HG03025 (cell line): Measurements from ENCODE around the gene PLCZ1.
"Not testable (repeated sequence)": the region's sequence is repeated elsewhere in the genome, so short reads cannot be mapped to it uniquely, and the experiment has no call there.

Experiments used
- ATAC-seq: cut with Tn5 transposase; IDR thresholded peaks from one replicate; pipeline ENCODE4 v1.9.1; 2021; ENCODE audit warnings: mild to moderate bottlenecking, moderate library complexity; ENCODE audit not compliant: unreplicated experiment, low FRiP score

PLCZ1 gene, protein sequence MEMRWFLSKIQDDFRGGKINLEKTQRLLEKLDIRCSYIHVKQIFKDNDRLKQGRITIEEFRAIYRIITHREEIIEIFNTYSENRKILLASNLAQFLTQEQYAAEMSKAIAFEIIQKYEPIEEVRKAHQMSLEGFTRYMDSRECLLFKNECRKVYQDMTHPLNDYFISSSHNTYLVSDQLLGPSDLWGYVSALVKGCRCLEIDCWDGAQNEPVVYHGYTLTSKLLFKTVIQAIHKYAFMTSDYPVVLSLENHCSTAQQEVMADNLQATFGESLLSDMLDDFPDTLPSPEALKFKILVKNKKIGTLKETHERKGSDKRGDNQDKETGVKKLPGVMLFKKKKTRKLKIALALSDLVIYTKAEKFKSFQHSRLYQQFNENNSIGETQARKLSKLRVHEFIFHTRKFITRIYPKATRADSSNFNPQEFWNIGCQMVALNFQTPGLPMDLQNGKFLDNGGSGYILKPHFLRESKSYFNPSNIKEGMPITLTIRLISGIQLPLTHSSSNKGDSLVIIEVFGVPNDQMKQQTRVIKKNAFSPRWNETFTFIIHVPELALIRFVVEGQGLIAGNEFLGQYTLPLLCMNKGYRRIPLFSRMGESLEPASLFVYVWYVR

DNA sequence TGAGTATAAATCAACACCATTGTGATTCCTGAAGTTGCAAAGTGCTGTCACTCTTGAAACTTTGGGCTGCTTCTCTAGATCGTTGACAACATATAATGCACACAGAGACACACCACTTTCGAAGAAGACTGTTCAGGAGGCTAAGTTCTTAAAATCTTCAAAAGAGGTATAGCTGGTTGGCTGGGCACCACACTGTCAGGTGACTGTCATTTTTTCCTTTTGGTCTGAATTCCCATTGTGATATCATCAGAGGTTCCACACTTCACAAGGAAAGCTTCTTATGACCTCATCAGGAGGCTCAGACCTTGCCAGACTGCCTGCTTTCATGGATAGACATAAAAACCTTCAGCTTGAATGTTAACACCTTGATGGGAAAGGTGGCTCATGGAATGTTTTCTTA is at the start of gene PLCZ1, which contains the start of gene CAPZA3:
TSS of gene PLCZ1 (minus strand) at position 194 of the 400 bp plus-strand sequence. CDS start 641 bp downstream, outside the sequence.
TSS of gene CAPZA3 (plus strand) at position 301 of the 400 bp plus-strand sequence. CDS start 150 bp downstream, outside the sequence.
- no peak for ATAC-seq

DNA sequence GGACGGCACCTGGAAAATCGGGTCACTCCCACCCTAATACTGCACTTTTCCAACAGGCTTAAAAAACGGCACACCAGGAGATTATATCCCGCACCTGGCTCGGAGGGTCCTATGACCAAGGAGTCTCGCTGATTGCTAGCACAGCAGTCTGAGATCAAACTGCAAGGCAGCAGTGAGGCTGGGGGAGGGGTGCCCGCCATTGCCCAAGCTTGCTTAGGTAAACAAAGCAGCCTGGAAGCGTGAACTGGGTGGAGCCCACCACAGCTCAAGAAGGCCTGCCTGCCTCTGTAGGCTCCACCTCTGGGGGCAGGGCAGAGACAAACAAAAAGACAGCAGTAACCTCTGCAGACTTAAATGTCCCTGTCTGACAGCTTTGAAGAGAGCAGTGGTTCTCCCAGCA is 47.7 kb upstream of the PLCZ1 start:
- not testable (repeated sequence) for ATAC-seq

DNA sequence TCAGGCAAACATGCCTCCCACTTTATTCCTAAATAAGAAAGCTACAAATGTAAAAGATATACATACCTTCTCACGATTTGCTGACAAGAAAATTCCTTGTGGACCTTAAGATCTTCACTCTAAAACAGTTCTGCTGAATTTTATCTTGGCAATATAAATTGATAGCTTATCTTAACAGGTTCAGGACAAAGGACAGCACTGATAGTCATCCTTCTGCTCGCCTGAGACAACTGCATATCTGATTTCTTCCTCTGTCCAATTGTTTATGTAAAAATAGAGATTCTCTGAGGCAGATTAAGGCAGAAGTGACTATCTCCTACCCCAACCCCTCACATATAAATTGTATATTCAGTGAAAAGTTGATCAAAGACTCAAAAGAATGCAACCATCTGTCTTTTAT is 45.0 kb upstream of the PLCZ1 start:
- no peak for ATAC-seq

DNA sequence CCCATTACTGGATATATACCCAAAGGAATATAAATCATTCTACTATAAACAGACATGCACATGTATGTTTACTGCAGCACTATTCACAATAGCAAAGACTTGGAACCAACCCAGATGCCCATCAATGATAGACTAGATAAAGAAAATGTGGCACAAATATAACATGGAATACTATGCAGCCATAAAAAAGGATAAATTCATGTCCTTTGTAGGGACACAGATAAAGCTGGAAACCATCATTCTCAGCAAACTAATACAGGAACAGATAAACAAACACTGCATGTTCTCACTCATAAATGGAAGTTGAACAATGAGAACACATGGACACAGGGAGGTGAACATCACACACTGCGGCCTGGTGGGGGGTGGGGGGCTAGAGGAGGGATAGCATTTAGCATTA is 28.7 kb upstream of the PLCZ1 start:
- not testable (repeated sequence) for ATAC-seq

DNA sequence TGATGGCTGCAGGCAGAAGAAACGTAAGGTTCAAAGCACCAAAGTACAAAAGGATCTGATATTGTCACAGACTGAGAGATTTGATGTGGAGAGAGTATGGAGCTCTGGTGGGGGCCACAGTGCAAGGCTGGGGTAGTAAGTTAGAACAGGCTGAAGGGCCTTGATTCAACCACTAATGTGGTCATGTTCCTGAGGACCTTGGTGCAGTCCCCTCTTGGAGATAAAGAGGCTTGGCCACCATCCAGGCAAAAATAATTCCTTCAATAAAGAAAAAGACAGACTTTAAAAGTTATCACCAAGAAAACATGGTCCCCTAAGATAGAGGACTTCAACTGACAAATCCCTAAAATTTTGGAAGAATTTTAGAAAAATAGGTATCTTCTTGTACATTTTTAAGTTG is 17.5 kb upstream of the PLCZ1 start:
- ATAC-seq = no peak

DNA sequence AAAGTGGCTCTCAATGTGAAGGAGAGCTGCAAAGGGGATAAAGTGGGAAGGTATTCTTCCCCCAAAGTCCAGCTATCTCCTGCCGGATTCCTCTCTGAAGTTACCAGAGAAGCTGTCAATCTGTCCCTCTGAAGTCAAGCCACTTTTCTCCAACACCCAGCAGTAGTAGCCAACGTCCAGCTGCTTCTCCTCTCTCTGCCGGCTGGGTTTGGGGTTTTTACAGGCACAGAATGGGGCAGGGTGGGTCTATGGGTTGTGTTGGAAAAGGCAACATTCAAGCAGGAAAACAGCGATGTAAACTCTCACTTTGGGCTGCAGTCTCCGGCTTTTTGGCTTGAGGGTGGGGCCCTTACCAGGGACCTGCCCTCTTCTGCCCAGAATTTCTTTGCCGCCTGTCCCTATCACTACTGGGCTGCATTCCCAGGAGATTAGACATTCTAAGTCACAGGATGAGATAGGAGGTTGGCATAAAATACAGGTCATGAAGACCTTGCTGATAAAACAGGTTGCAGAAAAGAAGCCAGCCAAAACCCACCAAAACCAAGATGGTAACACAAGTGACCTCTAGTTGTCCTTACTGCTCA is 16.4 kb upstream of the PLCZ1 start:
- no peak for ATAC-seq

DNA sequence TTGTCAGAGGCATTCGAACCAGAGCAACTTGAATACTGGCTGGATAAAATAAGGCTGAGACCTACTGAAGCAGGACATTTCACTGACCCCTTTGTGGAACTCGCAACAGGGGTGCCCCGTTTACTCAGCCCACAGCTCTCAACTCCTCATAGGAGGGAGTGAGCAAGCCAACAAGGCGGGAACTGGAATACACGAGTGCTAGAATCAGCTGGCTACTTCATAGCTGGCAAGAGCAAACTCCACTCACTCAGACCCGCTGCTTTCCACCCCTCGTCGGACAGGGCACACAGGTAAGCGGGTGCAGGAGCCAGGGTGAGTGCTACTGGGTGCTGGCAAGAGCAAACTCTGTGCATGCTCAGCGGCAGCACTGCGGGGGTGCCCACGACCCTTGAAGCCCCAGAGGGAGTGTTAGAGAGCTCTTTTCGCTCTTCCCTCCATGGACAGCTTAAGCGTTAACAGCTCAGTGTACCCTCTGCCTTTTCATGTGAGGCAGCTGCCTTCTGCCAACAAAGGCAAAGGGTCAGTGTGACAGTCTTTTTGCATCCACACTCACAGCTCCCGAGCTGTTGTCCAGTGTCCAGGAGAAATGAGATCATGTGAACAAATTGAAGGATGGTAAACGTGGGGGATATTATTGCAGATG is 15.8 kb upstream of the PLCZ1 start:
- ATAC-seq = no peak

DNA sequence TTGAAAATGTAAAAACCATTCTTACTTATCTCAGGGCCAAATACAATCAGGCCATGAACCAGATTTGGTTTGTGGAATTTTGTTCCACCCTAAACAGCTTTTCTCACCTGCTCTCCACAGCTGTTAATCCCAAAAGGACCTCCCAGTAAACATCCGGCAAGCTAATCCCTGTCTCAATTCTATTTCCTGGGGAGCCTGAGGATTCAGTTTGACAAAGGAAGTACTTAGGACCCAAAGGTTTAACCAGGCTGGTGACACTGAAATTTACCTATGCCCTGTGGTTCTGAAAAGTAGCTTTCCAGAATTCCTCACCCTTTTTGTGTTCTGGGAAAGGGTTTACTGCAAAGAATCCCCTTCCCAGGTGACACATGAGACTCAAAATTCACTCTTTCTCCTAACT is 15.1 kb upstream of the PLCZ1 start:
- ATAC-seq = no peak

DNA sequence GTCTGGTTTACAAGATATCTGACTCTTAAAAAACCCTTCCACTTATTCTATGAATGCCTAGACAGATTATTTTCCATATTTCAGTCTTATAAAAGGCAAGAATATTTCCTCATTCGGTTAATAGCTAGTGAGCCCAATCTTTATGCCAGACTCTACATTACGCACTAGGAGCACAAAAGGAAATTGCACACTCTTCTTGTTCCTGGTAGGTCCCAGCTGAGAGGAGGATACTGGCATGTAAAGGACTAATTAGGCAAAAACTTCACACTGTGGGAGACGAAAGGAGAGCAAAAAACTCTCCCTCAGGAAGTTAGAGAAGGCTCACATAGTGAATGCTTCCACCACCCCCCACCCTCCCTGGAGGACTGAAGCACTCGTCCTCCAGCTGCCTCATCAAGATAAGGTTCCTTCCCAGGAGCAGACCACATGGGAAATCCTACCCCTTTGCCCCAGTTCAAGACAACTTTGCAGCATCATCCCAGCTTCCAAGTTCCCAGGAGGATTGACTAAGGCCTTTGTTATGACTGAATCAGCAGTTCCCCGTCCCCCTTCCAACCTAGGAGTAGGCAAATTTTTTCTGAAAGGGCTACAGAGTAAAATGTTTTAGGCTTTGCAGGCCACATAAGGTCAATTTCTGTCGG is 14.6 kb upstream of the PLCZ1 start:
- ATAC-seq = no peak

DNA sequence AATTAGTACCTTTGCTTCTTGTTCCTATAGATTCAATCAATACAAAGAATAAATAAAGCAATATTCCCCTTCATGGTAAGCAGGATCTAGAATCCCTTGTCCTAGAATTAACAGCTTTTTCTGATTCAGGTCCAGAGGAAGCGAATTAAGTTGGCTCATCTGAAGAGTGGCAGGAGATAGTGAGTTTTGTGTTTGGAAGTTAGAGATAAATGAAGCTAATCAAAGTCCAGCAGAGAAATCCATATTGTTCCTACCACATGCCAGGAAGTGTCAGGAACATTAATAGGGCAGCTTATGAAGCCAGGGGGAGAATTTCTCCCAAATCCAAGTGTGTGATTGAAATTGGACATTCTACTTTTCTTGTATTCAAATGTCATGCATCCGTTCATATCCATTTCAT is 14.1 kb upstream of the PLCZ1 start:
- no peak for ATAC-seq

DNA sequence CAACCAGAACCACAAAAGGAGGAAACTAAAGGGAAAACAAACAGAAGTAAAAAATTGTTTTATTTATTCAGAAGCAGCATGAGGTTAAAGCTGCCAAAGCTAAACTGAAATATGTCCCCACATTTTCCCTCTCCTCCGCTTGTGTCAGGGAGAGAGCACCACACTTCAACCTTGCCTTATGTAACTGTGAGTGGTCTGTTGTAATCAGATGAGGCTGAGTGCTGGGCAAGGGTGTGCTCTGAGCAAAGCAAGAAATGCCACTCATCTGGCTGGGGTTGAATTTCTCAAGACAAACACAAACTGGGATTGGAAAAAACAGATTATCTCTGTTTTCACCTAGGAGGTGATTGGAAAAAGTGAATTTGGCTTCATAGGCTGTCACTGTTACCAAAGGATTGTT is 12.3 kb upstream of the PLCZ1 start:
- ATAC-seq = no peak

DNA sequence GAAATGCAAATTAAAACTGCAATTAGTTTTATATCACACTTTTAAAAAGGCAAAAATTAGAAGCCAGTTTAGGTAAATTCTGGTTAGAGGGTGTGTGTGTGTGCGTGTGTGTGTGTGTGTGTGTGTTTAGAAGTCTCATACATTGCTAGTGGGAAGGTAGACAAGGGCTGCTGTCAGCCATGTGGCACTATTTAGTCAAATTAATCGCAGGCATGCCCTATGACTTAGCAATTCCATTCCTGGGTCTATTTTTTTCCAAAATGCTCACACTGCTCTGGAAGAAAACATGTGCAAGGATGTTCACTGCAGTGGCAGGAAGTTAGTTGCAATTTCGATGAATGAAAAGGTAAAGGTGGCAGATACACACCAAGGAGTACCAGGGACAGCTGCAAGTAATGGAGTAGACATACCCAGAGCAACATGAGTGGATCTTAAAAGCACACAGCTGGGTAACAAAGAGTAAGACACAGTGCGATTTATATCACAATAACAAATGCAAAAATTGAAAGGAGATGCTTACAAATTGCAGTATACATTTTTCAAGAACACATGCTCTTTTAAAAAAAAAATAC is 11.7 kb upstream of the PLCZ1 start:
- no peak for ATAC-seq

DNA sequence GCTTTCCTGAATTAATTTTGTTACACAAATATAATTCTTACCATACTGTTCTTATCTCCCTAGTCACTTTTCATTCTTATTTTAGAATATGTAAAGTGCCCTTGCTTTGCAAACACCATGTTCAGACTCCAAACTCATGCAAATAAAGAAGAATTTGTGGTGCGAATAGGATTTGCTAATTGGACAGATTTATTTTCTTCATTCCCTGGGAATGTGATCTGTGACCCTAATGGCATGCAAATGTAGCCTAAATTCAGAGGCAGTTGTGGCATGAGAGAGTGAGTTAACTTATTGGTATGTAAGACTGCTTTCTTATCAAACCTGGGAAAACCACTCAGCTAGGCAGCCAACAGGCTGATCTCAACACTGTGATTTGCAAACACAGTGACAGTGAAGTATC is 10.1 kb upstream of the PLCZ1 start:
- ATAC-seq = no peak

DNA sequence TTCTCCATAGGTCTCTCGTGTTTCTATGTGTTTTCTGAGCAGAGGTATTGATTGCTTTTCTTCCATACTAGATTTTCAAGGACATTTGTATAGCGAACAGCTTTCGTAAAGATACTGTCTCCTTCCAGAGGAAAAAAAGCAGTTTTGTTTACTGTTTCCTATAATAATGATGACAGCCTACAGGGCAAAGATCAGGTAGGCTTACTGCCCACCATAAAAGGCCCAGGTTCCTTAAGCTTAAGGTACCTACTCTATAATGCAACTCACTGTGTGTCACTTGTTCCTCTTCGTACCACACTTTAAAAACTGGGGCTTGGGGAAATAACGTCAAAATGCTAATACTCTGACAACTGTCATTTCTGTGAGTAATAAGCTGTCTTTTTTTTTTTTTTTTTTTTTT is 6.7 kb downstream of the PLCZ1 start:
- ATAC-seq = no peak

DNA sequence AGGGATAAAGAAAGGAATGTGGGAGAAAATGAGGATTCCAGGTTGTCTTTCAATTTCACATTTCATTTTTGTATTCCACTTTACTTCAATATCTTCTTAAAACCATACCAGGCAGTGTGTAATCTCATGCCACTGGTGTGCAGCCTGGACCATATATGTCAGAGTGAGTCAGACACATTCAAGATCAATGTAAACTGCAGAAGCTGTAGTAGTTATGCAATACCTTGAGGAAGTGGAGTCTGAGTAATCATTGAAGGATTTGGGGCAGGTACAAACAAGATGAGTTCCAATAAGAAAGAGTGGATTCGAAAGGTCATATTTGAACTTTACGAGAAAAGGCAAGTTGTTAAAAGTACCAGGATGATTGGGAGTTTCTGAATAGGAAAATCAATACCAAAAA is 14.1 kb downstream of the PLCZ1 start:
- no peak for ATAC-seq

DNA sequence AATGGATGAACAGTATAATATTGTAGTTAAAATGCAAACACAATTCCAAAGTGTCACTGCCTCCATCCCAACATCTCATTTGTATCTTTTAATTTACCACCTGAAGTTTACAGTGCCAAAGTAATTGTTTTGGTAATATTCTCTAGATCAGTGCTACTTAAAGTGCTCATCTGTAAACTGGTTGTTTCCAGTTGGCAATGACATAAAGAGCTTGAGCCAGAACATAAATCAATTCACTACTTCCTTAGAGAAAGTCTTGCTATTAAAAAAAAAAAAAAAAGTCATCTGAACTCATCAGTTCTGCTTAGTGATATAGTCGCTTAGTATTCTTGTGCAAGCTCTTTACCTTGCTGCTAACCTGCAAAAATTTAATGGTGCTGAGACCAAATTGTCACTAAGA is 16.4 kb downstream of the PLCZ1 start:
- no peak for ATAC-seq

DNA sequence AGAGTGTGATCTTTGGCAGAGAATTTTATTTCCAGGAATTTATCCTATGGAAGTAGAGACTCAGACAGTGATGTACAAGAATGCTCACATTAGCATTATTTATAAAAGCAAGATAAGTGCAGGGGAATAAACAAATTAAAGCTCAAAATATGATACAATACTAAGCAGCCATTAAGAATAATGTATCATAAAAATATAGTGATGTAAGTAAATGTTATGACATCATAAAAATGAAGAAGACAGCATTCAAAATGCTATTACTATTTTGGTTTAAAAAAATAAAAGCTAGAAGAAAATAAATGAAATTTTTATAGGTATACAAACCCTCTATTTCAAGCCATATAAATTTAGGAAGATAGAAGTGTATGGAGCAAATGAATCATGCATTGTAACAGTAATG is 17.1 kb downstream of the PLCZ1 start:
- no peak for ATAC-seq

DNA sequence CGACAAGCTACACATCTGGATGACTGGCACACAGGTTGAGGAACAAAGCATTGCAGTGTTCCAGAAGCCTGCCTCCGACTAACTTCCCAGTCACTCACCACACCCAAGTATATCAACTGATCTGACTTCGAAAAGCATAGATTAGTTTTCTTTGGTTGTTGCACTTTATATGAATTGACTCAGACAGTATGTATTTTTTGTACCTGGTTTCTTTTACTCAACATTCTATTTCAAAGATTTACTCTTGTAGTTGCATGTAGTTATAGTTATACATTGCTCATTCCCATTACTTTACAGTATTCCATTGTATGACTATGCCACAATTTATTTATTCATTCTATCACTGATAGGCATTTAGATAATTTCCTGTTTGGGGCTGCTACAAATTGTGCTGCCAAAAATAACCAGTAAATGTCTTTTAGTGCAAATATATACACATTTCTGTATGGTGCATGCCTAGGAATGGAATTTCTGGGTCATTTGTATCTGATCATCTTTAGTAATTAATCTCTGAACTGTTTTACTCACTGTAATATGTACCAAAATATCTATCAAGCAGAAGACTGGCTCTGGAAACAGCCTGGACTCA is 17.8 kb downstream of the PLCZ1 start:
- ATAC-seq = no peak

DNA sequence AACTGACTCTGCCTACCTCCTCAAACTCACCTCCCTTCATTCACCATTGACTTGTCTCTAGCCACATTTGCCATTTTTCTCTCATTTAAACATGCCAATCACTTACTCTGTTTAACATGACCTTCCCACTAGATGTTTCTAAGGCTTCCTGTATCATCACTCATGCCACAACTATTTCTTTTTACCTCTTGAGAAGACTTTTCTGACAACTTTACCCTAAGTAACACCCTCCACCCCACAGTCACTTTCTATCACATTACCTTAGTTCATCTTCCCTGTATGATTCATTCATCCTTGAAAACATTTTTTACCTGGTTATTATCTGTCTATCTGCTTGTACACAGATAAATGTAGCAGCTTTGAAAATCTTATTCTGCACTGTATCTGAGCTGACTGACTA is 19.4 kb downstream of the PLCZ1 start:
- no peak for ATAC-seq

DNA sequence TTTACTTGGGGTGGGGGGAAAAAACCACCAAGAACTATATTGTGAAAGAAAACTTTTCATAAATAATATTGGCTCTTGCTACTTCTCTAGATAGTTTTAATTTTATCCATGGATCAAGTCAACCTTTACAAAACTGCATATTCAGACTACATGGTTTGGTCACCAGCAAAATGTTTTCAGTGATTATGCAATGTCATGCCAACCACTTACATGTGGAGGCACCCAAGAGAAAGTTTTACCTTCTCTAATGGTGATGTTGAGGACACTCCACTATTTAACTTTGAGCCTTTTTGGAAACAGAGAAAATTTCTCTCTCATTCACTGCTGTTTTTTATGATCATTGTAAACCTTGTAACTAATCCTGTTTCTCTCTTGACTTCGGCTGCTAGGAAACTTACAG is 21.6 kb downstream of the PLCZ1 start:
- ATAC-seq = no peak
